WTC11 (cell line): Measurements from ENCODE around the gene IRF2BP1. TPM values are rescaled to one million over a fixed set of nuclear protein-coding genes. Genes with fewer than 3 reads are reported as not detected.

Experiments used
- ATAC-seq: fragments of 200-7000 bp; cut with Tn5 transposase; 2 replicates; pipeline ENCODE4 v1.10.0; 2021; ENCODE audit warnings: mild to moderate bottlenecking, moderate library complexity
- CTCF ChIA-PET: fragments of 300-600 bp; sonication (Branson Sonifier 250); formaldehyde crosslinking; loops from one replicate; lab custom pipeline; 2021; ENCODE audit warnings: antibody characterized with exemption; lab: Charles Lee
- POLR2A ChIA-PET: fragments of 350-600 bp; sonication (Branson Sonifier 250); formaldehyde crosslinking; loops from one replicate; lab custom pipeline; 2021; ENCODE audit warnings: antibody characterized with exemption; lab: Charles Lee
- DNase-seq: peaks from one replicate; pipeline ENCODE4 v3.0.0; 2021; ENCODE audit warnings: low spot score
- H3K27ac Mint-ChIP-seq: 2 replicates; pipeline ENCODE4 v1.8.0; 2021; ENCODE audit warnings: mixed read lengths
- H3K27me3 Mint-ChIP-seq: 2 replicates; pipeline ENCODE4 v1.8.0; 2021; ENCODE audit warnings: low read depth, mild to moderate bottlenecking, moderate library complexity, mixed read lengths
- H3K36me3 Mint-ChIP-seq: 2 replicates; pipeline ENCODE4 v1.8.0; 2021; ENCODE audit warnings: mixed read lengths
- H3K4me1 Mint-ChIP-seq: 2 replicates; pipeline ENCODE4 v1.8.0; 2022; ENCODE audit warnings: mixed read lengths
- H3K4me3 Mint-ChIP-seq: 2 replicates; pipeline ENCODE4 v1.8.0; 2021; ENCODE audit warnings: mild to moderate bottlenecking, moderate library complexity, mixed read lengths
- H3K9me3 Mint-ChIP-seq: 2 replicates; pipeline ENCODE4 v1.8.0; 2021; ENCODE audit warnings: mixed read lengths
- ELF4 ChIP-seq: sonication (generic); formaldehyde crosslinking; IDR thresholded peaks from 2 replicates; pipeline ENCODE4 v1.8.1; 2022; ENCODE audit warnings: low read depth, mild to moderate bottlenecking, moderate library complexity, missing genetic modification reagents
- FOXK1 ChIP-seq: sonication (generic); formaldehyde crosslinking; IDR thresholded peaks from 2 replicates; pipeline ENCODE4 v1.8.0; 2022; ENCODE audit warnings: mild to moderate bottlenecking, moderate library complexity, missing genetic modification reagents
- JUN ChIP-seq: sonication (generic); formaldehyde crosslinking; IDR thresholded peaks from 2 replicates; pipeline ENCODE4 v1.8.0; 2023; ENCODE audit warnings: mild to moderate bottlenecking, missing genetic modification reagents
- MXD4 ChIP-seq: fragments of 250-450 bp; sonication (Bioruptor Pico); IDR thresholded peaks from 2 replicates; pipeline ENCODE4 v1.8.0; 2021; ENCODE audit warnings: mild to moderate bottlenecking, moderate library complexity, borderline replicate concordance
- NFE2L1 ChIP-seq: sonication (generic); formaldehyde crosslinking; IDR thresholded peaks from 2 replicates; pipeline ENCODE4 v1.8.1; 2023; ENCODE audit warnings: missing genetic modification reagents
- SP1 ChIP-seq: sonication (generic); formaldehyde crosslinking; conservative IDR thresholded peaks from 2 replicates; pipeline ENCODE4 v1.8.1; 2022; ENCODE audit warnings: missing genetic modification reagents
- total RNA-seq: library from RNA; stranded (reverse); gene quantifications from 3 replicates; pipeline ENCODE4 v1.2.3, GENCODE V29; 2021
- TF ChIP-seq, protein P1 (sequence below): fragments of 250-450 bp; sonication (Bioruptor Pico); IDR thresholded peaks from 2 replicates; pipeline ENCODE4 v1.9.0; 2021; ENCODE audit warnings: moderate library complexity, mild to moderate bottlenecking, inconsistent platforms, borderline replicate concordance
- TF ChIP-seq, protein P2 (sequence below): sonication (generic); formaldehyde crosslinking; conservative IDR thresholded peaks from 2 replicates; pipeline ENCODE4 v1.8.1; 2023; ENCODE audit warnings: mild to moderate bottlenecking, low read depth, missing genetic modification reagents, moderate library complexity
- TF ChIP-seq, protein P3 (sequence below): sonication (generic); formaldehyde crosslinking; IDR thresholded peaks from 2 replicates; pipeline ENCODE4 v1.8.0; 2022; ENCODE audit warnings: missing genetic modification reagents
- TF ChIP-seq, protein P4 (sequence below): fragments of 250-450 bp; sonication (Bioruptor Pico); conservative IDR thresholded peaks from 2 replicates; pipeline ENCODE4 v1.9.0; 2021; ENCODE audit warnings: mild to moderate bottlenecking
- TF ChIP-seq, protein P5 (sequence below): sonication (generic); formaldehyde crosslinking; IDR thresholded peaks from 2 replicates; pipeline ENCODE4 v1.8.0; 2022; ENCODE audit warnings: mild to moderate bottlenecking, missing genetic modification reagents
- TF ChIP-seq, protein P6 (sequence below): sonication (generic); formaldehyde crosslinking; IDR thresholded peaks from 2 replicates; pipeline ENCODE4 v1.8.0; 2023; ENCODE audit warnings: missing genetic modification reagents
- TF ChIP-seq, protein P7 (sequence below): sonication (generic); formaldehyde crosslinking; IDR thresholded peaks from 2 replicates; pipeline ENCODE4 v1.8.1; 2022; ENCODE audit warnings: low read depth, mild to moderate bottlenecking, moderate library complexity, missing genetic modification reagents, borderline replicate concordance

IRF2BP1 gene
- total RNA-seq, 1 experiment from 2014 or later = 30.3 TPM

DNA sequence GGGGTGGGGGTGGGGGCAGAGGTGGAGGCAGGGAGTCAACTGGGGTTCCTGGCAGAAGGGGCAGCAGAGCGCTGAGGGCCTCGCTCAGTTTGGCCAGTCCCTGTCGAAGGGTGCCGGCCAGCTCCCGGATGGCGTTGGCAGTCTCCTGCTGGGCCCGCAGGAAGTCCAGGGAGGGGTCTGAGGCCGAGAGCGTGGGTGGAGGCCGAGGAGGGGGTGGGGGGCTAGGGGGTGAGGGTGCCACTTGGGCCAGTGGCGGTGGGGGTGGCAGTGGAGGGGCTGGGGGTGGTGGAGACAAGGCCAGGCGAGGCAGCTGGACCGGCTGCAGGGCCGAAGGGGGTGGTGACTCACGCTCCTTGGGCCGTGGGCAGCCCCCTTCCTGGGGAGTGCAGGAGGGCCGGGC lies 4.9 kb upstream of the IRF2BP1 start:
- DNase-seq (no peak), ATAC-seq (no peak)
- ChIA-PET CTCF (interaction anchor here (0.6 to 4.2 kb wide), 5 partner anchors 10 to 877 kb away, joined by 3 to 21 read pairs (median 4); partner anchors contain the start of gene FOXA3), POLR2A (no interaction called here)
- no peak overlapping the region for H3K27ac Mint-ChIP-seq
- no peak overlapping the region for H3K4me3 Mint-ChIP-seq
- TF ChIP-seq MXD4 (CRISPR knock-in tag) (no peak), FOXK1 (CRISPR knock-in tag) (no peak), SP1 (no peak), NFE2L1 (CRISPR knock-in tag) (no peak)
- TF ChIP-seq, protein P1, sequence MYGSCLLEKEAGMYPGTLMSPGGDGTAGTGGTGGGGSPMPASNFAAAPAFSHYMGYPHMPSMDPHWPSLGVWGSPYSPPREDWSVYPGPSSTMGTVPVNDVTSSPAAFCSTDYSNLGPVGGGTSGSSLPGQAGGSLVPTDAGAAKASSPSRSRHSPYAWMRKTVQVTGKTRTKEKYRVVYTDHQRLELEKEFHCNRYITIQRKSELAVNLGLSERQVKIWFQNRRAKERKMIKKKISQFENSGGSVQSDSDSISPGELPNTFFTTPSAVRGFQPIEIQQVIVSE (CRISPR knock-in tag) = no peak
- TF ChIP-seq, protein P2, sequence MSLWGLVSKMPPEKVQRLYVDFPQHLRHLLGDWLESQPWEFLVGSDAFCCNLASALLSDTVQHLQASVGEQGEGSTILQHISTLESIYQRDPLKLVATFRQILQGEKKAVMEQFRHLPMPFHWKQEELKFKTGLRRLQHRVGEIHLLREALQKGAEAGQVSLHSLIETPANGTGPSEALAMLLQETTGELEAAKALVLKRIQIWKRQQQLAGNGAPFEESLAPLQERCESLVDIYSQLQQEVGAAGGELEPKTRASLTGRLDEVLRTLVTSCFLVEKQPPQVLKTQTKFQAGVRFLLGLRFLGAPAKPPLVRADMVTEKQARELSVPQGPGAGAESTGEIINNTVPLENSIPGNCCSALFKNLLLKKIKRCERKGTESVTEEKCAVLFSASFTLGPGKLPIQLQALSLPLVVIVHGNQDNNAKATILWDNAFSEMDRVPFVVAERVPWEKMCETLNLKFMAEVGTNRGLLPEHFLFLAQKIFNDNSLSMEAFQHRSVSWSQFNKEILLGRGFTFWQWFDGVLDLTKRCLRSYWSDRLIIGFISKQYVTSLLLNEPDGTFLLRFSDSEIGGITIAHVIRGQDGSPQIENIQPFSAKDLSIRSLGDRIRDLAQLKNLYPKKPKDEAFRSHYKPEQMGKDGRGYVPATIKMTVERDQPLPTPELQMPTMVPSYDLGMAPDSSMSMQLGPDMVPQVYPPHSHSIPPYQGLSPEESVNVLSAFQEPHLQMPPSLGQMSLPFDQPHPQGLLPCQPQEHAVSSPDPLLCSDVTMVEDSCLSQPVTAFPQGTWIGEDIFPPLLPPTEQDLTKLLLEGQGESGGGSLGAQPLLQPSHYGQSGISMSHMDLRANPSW (CRISPR knock-in tag) = no peak
- TF ChIP-seq, protein P3, sequence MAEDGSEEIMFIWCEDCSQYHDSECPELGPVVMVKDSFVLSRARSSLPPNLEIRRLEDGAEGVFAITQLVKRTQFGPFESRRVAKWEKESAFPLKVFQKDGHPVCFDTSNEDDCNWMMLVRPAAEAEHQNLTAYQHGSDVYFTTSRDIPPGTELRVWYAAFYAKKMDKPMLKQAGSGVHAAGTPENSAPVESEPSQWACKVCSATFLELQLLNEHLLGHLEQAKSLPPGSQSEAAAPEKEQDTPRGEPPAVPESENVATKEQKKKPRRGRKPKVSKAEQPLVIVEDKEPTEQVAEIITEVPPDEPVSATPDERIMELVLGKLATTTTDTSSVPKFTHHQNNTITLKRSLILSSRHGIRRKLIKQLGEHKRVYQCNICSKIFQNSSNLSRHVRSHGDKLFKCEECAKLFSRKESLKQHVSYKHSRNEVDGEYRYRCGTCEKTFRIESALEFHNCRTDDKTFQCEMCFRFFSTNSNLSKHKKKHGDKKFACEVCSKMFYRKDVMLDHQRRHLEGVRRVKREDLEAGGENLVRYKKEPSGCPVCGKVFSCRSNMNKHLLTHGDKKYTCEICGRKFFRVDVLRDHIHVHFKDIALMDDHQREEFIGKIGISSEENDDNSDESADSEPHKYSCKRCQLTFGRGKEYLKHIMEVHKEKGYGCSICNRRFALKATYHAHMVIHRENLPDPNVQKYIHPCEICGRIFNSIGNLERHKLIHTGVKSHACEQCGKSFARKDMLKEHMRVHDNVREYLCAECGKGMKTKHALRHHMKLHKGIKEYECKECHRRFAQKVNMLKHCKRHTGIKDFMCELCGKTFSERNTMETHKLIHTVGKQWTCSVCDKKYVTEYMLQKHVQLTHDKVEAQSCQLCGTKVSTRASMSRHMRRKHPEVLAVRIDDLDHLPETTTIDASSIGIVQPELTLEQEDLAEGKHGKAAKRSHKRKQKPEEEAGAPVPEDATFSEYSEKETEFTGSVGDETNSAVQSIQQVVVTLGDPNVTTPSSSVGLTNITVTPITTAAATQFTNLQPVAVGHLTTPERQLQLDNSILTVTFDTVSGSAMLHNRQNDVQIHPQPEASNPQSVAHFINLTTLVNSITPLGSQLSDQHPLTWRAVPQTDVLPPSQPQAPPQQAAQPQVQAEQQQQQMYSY = no peak
- TF ChIP-seq, protein P4, sequence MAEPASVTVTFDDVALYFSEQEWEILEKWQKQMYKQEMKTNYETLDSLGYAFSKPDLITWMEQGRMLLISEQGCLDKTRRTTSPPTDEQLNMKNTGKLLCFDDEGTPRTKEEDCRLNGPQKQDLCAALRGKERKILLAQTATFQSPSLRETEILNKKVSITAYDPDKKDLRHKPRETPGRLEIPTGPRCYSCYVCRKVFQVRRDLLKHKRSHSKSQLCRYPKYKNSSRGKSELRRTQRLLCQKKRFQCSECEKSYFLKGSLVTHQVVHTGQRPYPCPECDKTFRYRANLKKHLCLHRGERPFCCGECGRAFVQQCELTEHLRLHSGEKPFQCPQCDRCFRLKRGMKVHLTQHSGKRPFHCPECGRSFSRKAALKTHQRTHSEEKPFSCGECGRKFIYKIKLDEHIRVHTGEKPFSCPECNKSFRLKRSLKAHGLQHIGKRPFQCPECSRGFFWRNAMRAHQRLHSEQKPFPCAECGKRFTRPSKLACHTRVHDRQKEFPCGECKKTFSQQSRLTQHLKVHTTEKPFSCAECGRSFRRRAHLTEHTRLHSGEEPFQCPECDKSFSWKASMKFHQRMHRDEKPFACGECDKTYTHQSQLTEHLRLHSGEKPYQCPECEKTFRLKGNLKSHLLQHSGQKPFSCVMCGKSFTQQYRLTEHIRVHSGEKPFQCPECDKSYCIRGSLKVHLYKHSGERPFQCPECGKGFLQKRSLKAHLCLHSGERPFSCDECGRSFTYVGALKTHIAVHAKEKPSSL = no peak
- TF ChIP-seq, protein P5, sequence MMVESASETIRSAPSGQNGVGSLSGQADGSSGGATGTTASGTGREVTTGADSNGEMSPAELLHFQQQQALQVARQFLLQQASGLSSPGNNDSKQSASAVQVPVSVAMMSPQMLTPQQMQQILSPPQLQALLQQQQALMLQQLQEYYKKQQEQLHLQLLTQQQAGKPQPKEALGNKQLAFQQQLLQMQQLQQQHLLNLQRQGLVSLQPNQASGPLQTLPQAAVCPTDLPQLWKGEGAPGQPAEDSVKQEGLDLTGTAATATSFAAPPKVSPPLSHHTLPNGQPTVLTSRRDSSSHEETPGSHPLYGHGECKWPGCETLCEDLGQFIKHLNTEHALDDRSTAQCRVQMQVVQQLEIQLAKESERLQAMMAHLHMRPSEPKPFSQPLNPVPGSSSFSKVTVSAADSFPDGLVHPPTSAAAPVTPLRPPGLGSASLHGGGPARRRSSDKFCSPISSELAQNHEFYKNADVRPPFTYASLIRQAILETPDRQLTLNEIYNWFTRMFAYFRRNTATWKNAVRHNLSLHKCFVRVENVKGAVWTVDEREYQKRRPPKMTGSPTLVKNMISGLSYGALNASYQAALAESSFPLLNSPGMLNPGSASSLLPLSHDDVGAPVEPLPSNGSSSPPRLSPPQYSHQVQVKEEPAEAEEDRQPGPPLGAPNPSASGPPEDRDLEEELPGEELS = no peak
- TF ChIP-seq, protein P6, sequence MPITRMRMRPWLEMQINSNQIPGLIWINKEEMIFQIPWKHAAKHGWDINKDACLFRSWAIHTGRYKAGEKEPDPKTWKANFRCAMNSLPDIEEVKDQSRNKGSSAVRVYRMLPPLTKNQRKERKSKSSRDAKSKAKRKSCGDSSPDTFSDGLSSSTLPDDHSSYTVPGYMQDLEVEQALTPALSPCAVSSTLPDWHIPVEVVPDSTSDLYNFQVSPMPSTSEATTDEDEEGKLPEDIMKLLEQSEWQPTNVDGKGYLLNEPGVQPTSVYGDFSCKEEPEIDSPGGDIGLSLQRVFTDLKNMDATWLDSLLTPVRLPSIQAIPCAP (CRISPR knock-in tag) = no peak
- no peaks in the 10 kb centered on the region for H3K9me3 Mint-ChIP-seq
- no peaks in the 10 kb centered on the region for H3K27me3 Mint-ChIP-seq
- H3K36me3 Mint-ChIP-seq = peaks cover 8% of the 10 kb centered on the region; the same call in 1 of the 2 replicates
- H3K4me1 Mint-ChIP-seq = peaks cover 7% of the 10 kb centered on the region; the same call in 1 of the 2 replicates

DNA sequence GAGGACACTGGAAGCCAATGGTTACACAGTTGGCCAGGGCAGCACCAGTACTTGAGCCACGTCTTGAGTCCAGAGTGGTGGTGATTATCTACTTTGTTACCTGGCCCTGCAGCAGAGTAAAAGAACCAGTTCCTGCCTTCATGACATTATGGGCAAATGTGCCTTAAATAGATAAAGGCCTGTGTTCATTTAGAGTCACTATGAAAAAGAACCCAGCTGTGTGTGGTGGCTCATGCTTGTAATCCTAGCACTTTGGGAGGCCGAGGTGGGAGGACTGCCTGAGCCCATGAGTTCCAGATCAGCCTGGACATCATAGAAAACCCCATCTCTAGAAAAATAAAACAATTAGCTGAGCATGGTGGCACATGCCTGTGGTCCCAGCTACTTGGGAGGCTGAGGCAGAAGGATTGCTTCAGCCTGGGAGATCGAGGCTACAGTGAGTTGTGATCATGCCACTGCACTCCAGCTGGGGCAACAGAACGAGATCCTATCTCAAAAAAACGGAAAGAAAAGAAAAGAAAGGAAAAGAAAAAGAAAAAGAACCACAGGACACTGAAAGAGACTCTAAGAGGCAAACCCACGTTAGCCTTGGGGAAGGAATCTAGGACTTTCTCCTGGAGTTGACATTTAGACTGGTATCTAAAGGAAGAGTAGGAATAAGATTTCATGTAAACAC lies 3.4 kb upstream of the IRF2BP1 start:
- no peak for TF ChIP-seq JUN (CRISPR knock-in tag)
- TF ChIP-seq, protein P7, sequence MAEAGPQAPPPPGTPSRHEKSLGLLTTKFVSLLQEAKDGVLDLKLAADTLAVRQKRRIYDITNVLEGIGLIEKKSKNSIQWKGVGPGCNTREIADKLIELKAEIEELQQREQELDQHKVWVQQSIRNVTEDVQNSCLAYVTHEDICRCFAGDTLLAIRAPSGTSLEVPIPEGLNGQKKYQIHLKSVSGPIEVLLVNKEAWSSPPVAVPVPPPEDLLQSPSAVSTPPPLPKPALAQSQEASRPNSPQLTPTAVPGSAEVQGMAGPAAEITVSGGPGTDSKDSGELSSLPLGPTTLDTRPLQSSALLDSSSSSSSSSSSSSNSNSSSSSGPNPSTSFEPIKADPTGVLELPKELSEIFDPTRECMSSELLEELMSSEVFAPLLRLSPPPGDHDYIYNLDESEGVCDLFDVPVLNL (CRISPR knock-in tag) = no peak
- TF ChIP-seq FOXK1 (CRISPR knock-in tag) = no peak
- TF ChIP-seq ELF4 (CRISPR knock-in tag) = no peak
- Mint-ChIP-seq H3K4me3 (no peak overlapping the region), H3K36me3 (no peaks in the 10 kb centered on the region), H3K4me1 (peaks cover 11% of the 10 kb centered on the region; the same call in 1 of the 2 replicates), H3K27ac (no peak overlapping the region), H3K27me3 (no peaks in the 10 kb centered on the region), H3K9me3 (no peaks in the 10 kb centered on the region)
- DNase-seq (no peak), ATAC-seq (no peak)
- ChIA-PET POLR2A (no interaction called here), CTCF (no interaction called here)
